Measurements from ENCODE around the gene SMC4. TPM values are rescaled to one million over a fixed set of nuclear protein-coding genes. Genes with fewer than 3 reads are reported as not detected.
"Not testable (repeated sequence)": the region's sequence is repeated elsewhere in the genome, so short reads cannot be mapped to it uniquely, and the experiment has no call there.

Gene SMC4
- total RNA-seq, 1 donor from 2014 or later = 179 TPM

DNA sequence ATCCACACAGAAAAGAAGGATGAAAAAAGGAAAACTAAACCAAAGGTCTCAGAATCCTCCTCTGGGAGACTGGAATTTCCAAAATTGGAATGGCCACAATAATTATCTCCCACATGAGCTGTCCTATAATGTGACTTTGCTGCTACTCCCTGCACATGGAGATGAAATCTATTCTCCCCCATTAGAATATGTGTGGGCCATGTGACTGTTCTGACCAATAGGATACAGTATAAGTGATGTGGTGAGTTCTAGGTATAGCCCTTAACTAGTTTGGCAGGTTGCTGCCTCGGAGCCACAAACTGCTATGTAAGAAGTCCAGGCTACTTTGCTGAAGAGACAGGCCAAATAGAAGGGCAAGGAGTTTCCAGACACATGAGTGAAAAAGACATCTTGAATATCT is 45.0 kb downstream of the SMC4 start:
- peaks cover 64% of the 10 kb centered on the region for H3K36me3 Mint-ChIP-seq (ENCODE audit: low read depth)
- H3K4me3 Mint-ChIP-seq = no peak overlapping the region
- H3K9me3 Mint-ChIP-seq = no peaks in the 10 kb centered on the region
- DNase-seq = no peak
- intact Hi-C loops (cut with micrococcal nuclease) = no loop called here
- no peak overlapping the region for H3K27ac Mint-ChIP-seq
- H3K27me3 Mint-ChIP-seq = no peaks in the 10 kb centered on the region
- H3K4me1 Mint-ChIP-seq = peaks cover 52% of the 10 kb centered on the region

DNA sequence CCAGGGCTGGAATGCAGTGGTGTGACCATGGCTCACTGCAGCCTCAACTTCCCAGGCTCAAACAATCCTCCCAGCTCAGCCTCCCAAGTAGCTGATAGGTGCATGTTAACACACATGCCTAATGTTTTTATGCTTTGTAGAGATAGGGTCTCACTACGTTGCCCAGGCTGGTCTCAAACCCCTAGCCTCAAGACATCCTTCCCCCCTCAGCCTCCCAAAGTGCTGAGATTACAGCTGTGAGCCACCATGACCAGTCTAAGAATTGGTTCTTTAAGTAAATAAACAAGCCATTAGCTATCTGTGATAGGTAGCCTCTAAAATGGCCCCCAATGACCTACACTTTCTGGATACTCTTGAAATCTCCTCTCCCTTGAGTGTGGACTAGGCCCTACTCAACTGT is 46.4 kb downstream of the SMC4 start:
- Mint-ChIP-seq H3K4me3 (peak overlapping the region; percentile 52), H3K9me3 (peaks cover 4% of the 10 kb centered on the region), H3K27ac (no peak overlapping the region), H3K36me3 (ENCODE audit: low read depth) (peaks cover 56% of the 10 kb centered on the region), H3K27me3 (no peaks in the 10 kb centered on the region), H3K4me1 (peaks cover 52% of the 10 kb centered on the region)
- no peak for DNase-seq
- intact Hi-C loops (cut with micrococcal nuclease) = no loop called here

DNA sequence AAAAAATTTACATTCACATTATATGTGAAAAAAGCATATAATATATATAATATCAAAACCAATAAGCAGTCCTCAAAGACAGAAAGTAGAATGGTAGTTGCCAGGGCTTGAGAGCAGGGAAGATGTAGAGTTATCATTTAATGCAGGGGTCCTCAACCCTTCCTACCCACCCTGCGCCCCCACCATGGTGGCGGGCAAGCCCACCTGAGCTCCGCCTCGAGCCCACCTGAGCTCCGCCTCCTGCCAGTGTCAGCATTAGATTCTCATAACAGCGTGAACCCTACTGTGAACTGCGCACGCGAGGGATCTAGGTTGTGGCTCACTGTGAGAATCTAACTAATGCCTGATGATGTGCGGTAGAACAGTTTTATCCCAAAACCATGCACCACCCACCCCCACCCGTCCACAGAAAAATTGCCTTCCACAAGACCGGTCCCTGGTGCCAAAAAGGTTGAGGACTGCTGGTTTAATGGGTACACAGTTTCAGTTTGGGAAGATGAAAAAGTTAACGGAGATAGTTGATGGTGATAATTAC is 47.1 kb downstream of the SMC4 start:
- peak overlapping the region; percentile 20 for H3K27ac Mint-ChIP-seq
- intact Hi-C loops (cut with micrococcal nuclease) = no loop called here
- H3K4me3 Mint-ChIP-seq = peak overlapping the region; percentile 69
- peaks cover 50% of the 10 kb centered on the region for H3K36me3 Mint-ChIP-seq (ENCODE audit: low read depth)
- H3K27me3 Mint-ChIP-seq = no peaks in the 10 kb centered on the region
- H3K9me3 Mint-ChIP-seq = peaks cover 4% of the 10 kb centered on the region
- no peak for DNase-seq
- peaks cover 49% of the 10 kb centered on the region for H3K4me1 Mint-ChIP-seq

DNA sequence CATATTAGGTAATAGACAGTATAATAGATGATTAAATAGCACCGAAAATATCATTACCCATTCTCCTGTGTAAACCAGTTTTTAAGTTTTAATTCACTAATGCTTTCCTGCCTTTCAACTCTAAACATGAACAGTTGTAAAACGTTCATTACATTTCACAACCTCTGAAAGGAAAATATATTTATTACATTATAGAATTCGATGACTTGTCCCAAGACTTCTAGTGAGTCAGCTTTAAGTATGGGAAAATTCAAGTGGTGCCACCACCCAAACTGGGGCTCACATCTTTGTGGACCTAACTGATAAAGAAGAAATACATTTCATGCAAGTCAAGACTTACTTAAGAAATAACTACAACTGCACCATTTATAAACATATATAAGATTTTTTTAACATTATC is 48.1 kb downstream of the SMC4 start:
- H3K9me3 Mint-ChIP-seq = peaks cover 4% of the 10 kb centered on the region
- no peaks in the 10 kb centered on the region for H3K27me3 Mint-ChIP-seq
- peaks cover 41% of the 10 kb centered on the region for H3K4me1 Mint-ChIP-seq
- intact Hi-C loops (cut with micrococcal nuclease) = no loop called here
- peak; percentile 48 for DNase-seq
- peaks cover 43% of the 10 kb centered on the region for H3K36me3 Mint-ChIP-seq (ENCODE audit: low read depth)
- H3K27ac Mint-ChIP-seq = no peak overlapping the region
- H3K4me3 Mint-ChIP-seq = peak overlapping the region; percentile 35

DNA sequence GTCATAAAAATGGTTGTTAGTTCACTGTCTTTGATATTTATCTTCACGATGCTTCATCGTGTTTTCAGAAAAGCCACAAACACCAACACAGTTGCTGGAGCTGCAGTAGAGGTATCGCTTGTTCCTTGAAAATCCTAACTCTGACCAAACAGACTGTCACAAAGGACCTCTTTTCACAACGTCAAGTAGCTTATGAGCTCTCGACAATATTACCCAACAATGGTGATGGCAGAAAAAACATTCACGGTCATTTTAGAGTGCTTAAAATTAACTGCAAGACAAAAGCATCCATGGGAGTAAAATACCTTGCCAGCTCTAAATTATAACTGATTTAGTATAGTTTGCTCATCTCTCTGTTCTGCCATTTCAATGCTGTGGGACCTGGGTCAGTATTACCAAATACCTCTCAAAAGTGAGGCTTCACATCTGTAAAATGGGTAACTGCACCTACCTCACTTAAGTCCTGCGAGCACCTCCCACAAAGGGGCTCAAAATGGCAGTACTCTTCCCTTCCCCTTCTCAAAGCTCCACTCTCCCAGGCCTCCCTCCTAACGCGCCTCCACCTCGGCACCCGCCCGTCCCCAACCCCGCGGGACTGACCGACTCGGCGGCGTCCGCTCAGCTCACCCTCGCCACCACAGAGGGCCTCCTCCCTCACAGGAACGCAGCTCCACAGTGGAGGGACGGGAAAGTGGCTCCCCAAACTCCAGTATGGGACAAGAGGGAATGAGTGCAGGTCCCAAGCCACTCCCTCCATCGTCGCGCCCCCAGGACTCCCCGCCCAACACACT is 49.6 kb downstream of the SMC4 start:
- intact Hi-C loops (cut with micrococcal nuclease) = loop anchor here (1.0 to 2.0 kb wide), 6 partner anchors 37 to 772 kb away; partner anchors contain the start of genes IFT80, KPNA4, NMD3 and SMC4
- H3K27me3 Mint-ChIP-seq = no peaks in the 10 kb centered on the region
- no peak for DNase-seq
- H3K4me1 Mint-ChIP-seq = peaks cover 35% of the 10 kb centered on the region
- peaks cover 4% of the 10 kb centered on the region for H3K9me3 Mint-ChIP-seq
- H3K4me3 Mint-ChIP-seq = peak overlapping the region; percentile 99
- H3K27ac Mint-ChIP-seq = peak overlapping the region; percentile 100
- peaks cover 36% of the 10 kb centered on the region for H3K36me3 Mint-ChIP-seq (ENCODE audit: low read depth)

DNA sequence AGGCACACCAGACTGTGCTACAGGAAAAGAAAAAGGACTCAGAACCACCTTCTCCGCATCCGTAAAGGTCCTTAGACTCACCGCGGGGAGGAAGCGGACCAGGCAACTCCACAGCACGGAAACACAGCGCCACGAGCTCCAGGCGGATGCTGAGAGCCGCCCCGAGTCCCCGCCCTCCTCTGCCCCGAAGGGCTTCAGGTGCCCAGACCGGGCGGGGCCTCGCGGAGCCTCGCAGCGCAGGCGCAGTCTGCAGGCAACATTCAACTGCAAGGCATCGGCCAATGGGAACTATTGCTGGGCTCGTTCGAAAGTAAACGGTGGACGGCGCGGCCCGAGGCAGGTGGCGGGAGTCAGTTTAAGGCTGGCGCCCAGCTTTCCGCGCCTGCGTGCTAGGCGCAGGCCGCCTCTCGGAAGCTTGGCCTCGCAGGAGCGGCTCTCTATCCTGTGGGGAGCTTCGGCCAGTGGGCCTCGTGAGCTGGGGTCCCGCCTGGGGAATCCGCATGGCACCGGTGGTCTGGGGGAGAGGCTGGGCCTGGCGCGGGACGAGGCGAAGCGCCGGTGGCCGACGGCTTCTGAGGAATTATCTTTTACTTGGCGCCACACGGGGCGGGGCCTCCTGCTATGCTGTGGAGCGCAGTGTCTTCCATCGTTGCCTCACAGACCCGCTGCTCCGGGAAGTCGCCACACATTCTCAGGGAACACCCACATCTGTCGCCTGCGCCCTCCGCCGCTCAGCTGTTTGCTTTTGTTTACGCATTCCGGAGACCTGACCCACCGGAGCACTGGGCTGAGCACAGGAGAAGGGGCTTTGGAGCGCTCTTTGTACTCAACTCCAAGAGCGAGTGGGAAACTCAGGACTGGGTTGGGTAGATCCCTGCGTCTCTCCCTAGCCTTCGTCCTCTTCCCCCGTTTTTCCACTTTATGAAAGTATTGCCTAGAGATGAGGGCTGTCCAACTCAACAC is 50.5 kb downstream of the SMC4 start, which contains the start of gene TRIM59:
Gene TRIM59 (minus strand): TSS at position 151 of the 963 bp plus-strand sequence. CDS start 10,603 bp downstream, outside the sequence.
- Mint-ChIP-seq H3K9me3 (peaks cover 4% of the 10 kb centered on the region), H3K4me1 (peaks cover 29% of the 10 kb centered on the region), H3K27me3 (no peaks in the 10 kb centered on the region), H3K27ac (peak within 1 kb of the TSS; percentile 100), H3K36me3 (ENCODE audit: low read depth) (peaks cover 30% of the 10 kb centered on the region), H3K4me3 (peak within 1 kb of the TSS; percentile 99)
- peak; percentile 99 for DNase-seq
- intact Hi-C loops (cut with micrococcal nuclease) = loop anchor here (1.0 to 2.0 kb wide), 6 partner anchors 36 to 771 kb away; partner anchors contain the start of genes IFT80, KPNA4, NMD3 and SMC4

DNA sequence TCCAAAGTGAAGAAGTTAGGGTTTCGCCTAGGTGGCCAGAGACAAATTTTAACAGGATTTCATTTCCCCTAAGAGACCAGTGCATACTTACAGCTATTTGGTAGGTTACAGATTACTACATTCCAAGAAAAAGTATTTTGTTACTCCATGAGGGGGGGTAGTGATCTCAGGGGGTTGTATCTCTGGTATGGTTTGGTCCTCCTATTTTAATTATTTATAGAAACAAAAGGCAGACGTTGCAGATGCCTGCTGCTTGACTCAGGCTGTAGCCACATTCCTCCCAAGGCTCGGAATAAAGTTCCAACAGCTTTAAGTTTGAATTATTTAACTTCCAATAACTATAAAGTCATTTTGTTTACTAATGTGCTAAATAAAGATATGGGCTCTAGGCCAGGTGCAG is 51.4 kb downstream of the SMC4 start:
- peaks cover 4% of the 10 kb centered on the region for H3K9me3 Mint-ChIP-seq
- peaks cover 23% of the 10 kb centered on the region for H3K36me3 Mint-ChIP-seq (ENCODE audit: low read depth)
- DNase-seq = no peak
- H3K27ac Mint-ChIP-seq = peak overlapping the region; percentile 100
- peaks cover 2% of the 10 kb centered on the region for H3K27me3 Mint-ChIP-seq
- H3K4me1 Mint-ChIP-seq = peaks cover 27% of the 10 kb centered on the region
- intact Hi-C loops (cut with micrococcal nuclease) = no loop called here
- H3K4me3 Mint-ChIP-seq = peak overlapping the region; percentile 99

DNA sequence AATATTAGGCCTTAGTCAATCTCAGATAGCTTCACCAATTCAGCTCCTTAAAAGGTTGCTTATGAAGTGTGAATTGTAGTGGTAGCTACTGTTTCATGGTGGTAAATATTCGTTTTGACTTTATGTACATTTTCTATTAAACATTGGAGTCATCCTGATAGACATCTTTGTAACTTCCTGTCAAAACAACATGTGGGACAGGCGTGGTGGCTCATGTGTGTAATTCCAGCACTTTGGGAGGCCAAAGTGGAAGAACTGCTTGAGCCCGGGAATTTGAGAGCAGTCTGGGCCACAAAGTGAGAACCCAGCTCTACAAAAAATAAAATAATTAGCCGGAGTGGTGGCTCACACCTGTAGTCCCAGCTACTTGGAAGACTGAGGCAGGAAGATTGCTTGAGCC is 52.2 kb downstream of the SMC4 start:
- Mint-ChIP-seq H3K27ac (no peak overlapping the region), H3K9me3 (peaks cover 4% of the 10 kb centered on the region), H3K36me3 (ENCODE audit: low read depth) (peaks cover 18% of the 10 kb centered on the region), H3K27me3 (peaks cover 5% of the 10 kb centered on the region), H3K4me3 (no peak overlapping the region), H3K4me1 (peaks cover 21% of the 10 kb centered on the region)
- no peak for DNase-seq
- intact Hi-C loops (cut with micrococcal nuclease) = no loop called here

DNA sequence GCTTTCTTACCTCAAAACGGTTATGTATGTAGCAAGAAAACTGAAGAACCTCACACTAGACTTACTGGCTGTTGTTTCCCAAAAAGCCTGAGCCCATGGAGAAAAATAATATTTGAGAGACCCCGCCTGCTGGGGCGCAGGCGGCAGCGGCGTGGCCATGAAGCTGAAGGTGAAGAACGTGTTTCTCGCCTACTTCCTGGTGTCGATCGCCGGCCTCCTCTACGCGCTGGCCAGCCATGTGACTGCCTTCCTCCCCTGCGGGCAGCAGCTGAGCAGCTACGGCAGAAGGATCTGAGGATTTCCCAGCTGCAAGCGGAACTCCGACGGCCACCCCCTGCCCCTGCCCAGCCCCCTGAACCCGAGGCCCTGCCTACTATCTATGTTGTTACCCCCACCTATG is 52.8 kb downstream of the SMC4 start:
- H3K4me3 Mint-ChIP-seq; H3K27me3 Mint-ChIP-seq; DNase-seq; H3K9me3 Mint-ChIP-seq; intact Hi-C loops (cut with micrococcal nuclease); H3K27ac Mint-ChIP-seq: not testable (repeated sequence)
- Mint-ChIP-seq H3K36me3 (ENCODE audit: low read depth) (peaks cover 15% of the 10 kb centered on the region), H3K4me1 (peaks cover 18% of the 10 kb centered on the region)

DNA sequence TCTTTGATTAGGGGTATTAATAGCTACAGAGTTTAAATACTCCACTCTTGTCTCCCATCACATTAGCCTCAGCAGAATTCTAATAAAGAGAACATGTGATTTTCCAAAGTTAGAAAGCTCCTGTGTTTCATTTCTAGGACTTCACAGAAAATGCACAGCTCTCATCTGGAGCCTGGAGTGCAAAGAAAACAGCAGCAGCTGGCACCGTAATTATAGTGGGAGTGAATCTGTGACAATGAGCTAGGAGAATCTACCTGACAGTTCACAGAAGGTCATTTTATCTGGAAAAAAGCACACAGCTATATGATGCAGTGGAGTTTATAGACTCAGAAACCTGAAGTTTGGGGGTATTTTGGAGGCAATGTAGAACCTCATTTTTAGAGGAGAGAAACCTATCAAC is 55.5 kb downstream of the SMC4 start:
- intact Hi-C loops (cut with micrococcal nuclease) = no loop called here
- H3K36me3 Mint-ChIP-seq (ENCODE audit: low read depth) = peaks cover 2% of the 10 kb centered on the region
- H3K9me3 Mint-ChIP-seq = peaks cover 4% of the 10 kb centered on the region
- peaks cover 19% of the 10 kb centered on the region for H3K27me3 Mint-ChIP-seq
- H3K4me1 Mint-ChIP-seq = peaks cover 5% of the 10 kb centered on the region
- H3K27ac Mint-ChIP-seq = no peak overlapping the region
- no peak for DNase-seq
- no peak overlapping the region for H3K4me3 Mint-ChIP-seq

DNA sequence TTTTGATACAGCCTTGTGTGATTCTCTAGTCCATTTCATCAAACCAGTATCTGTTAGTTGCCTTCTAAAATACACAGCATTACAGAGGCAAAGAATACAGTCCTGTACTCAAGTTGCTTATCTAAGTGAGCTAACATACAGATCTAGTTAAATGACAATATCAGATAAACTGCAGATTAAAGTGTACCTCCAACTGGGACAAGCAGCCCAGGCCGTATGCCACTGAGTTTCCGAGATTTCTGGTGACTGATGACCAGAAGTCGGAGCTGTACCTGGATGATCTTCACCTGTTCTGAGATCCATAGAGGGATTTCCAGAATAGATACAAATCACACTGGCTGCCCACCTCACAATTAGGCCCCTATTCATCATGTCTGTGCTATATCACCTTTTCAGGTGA is 56.4 kb downstream of the SMC4 start:
- Mint-ChIP-seq H3K27ac (no peak overlapping the region), H3K36me3 (ENCODE audit: low read depth) (no peaks in the 10 kb centered on the region), H3K4me3 (no peak overlapping the region), H3K4me1 (no peaks in the 10 kb centered on the region), H3K27me3 (peaks cover 19% of the 10 kb centered on the region), H3K9me3 (no peaks in the 10 kb centered on the region)
- DNase-seq = no peak
- intact Hi-C loops (cut with micrococcal nuclease) = no loop called here

DNA sequence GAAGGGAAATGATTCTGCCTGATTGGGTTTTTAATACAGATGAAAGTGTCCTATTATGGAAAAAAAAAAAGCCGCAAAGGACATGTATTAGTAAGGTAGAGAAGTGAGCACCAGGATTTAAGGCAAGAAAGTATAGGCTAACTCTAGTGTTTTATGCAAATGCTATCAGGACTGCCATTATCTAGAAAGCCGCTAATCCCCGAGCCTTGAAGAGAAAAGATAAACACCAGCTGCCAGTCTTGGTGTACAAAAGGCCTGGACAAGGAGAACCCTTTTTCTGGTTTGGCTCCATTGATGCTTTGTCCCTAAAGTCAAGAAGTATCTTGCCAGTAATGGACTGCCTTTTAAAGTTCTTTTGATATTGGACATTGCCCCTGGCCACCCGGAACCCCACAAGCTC is 58.7 kb downstream of the SMC4 start:
- Mint-ChIP-seq H3K27me3 (peaks cover 36% of the 10 kb centered on the region), H3K36me3 (ENCODE audit: low read depth) (no peaks in the 10 kb centered on the region), H3K4me3 (no peak overlapping the region), H3K4me1 (no peaks in the 10 kb centered on the region), H3K27ac (no peak overlapping the region), H3K9me3 (no peaks in the 10 kb centered on the region)
- DNase-seq = no peak
- intact Hi-C loops (cut with micrococcal nuclease) = no loop called here

DNA sequence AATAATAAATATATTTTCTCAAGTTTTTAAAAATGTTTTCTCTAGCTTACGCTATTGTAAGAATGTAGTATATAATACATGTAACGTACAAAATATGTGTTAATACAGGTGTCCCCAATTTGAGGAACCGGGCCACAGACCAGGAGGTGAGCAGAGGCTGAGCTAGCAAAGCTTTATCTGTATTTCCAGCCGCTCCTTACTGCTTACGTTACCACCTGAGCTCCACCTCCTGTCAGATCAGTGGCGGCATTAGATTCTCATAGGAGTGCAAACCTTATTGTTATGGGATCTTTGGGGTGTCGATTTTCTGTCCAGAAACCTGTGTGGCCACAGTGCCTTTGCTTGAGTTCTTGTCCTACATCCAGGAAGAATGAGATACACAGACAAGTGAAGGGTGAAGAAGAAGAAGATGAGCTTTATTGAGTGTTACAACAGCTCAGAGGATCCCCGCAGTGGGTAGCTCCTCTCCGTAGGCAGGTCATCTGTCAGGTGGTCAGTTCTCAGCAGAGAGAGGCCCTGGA is 60.1 kb downstream of the SMC4 start:
- Mint-ChIP-seq H3K4me3 (no peak overlapping the region), H3K27me3 (peaks cover 41% of the 10 kb centered on the region), H3K9me3 (no peaks in the 10 kb centered on the region), H3K36me3 (ENCODE audit: low read depth) (no peaks in the 10 kb centered on the region), H3K27ac (no peak overlapping the region), H3K4me1 (no peaks in the 10 kb centered on the region)
- DNase-seq = no peak
- intact Hi-C loops (cut with micrococcal nuclease) = no loop called here

All from activated CD4-positive, alpha-beta T cell treated with anti-CD3 and anti-CD28 coated beads, Interleukin-2, amount 10 ng/mL, durations not matched to agents 24 days and 14 days (primary cell).